HepG2 (cell line): Measurements from ENCODE around the gene SNCAIP. TPM values are rescaled to one million over a fixed set of nuclear protein-coding genes. Genes with fewer than 3 reads are reported as not detected.

Source experiments
- ATAC-seq: fragments of 200-7000 bp; cut with Tn5 transposase; 3 replicates; pipeline ENCODE4 v1.9.1; 2020; ENCODE audit warnings: mild to moderate bottlenecking, moderate library complexity
- BruUV-seq: library from RNA; stranded (reverse); fragments of 400-500 nt; replicated peaks from 2 replicates; lab custom pipeline; 2021; lab: Mats Ljungman, UMichigan
- CTCF ChIA-PET: fragments of 300-600 bp; formaldehyde crosslinking; extraction: SDS; loops from one replicate; lab custom pipeline; 2021; ENCODE audit warnings: low total read pairs, inconsistent platforms, low intra/inter-chr PET ratio; lab: Yijun Ruan, JAX
- POLR2A ChIA-PET: fragments of 350-600 bp; sonication (Branson Sonifier 250); formaldehyde crosslinking; loops from one replicate; lab custom pipeline; 2020; ENCODE audit warnings: antibody characterized with exemption, inconsistent platforms; lab: Yijun Ruan, JAX
- DNase-seq: peaks from one replicate; pipeline ENCODE4 v3.0.0-alpha.2; 2015; ENCODE audit warnings: low spot score
- FAIRE-seq: peaks from 3 replicates; lab custom pipeline; 2011; peaks lifted over from hg19 to GRCh38; lab: Jason Lieb, UNC
- H2AFZ ChIP-seq: one replicate; pipeline ENCODE4 v1.6.1; 2011; ENCODE audit warnings: low read length, inconsistent platforms
- H3K27ac ChIP-seq: fragments of 300-600 bp; 3 replicates; pipeline ENCODE4 v1.8.0; 2011; ENCODE audit warnings: mixed run types, mild to moderate bottlenecking, mixed read lengths, low read length, inconsistent platforms; ENCODE audit not compliant: insufficient read depth; ENCODE audit errors: extremely low read length
- H3K27me3 ChIP-seq, 2 experiments: fragments of 200-600 bp in 1 of 2; 2 replicates in 1 of 2; 3 replicates in 1 of 2; pipeline versions ENCODE4 v1.6.0 to v1.8.0; 2011; ENCODE audit warnings: low read length in 2 of 2, mild to moderate bottlenecking in 2 of 2, moderate library complexity in 2 of 2, inconsistent platforms in 1 of 2; ENCODE audit not compliant: insufficient read depth in 2 of 2, control insufficient read depth in 1 of 2
- H3K36me3 ChIP-seq, 2 experiments: fragments of 200-600 bp in 1 of 2; replicated peaks in 1 of 2; 2 replicates in 1 of 2; 3 replicates in 1 of 2; pipeline versions ENCODE4 v1.5.1 to v1.8.0; 2011; ENCODE audit warnings: low read length in 2 of 2, inconsistent platforms in 1 of 2; ENCODE audit not compliant: insufficient read depth in 2 of 2, control insufficient read depth in 1 of 2
- H3K4me1 ChIP-seq: 2 replicates; pipeline ENCODE4 v1.5.1; 2012; ENCODE audit warnings: low read length, inconsistent platforms; ENCODE audit not compliant: insufficient read depth
- H3K4me2 ChIP-seq: 2 replicates; pipeline ENCODE4 v1.6.0; 2011; ENCODE audit warnings: low read depth, low read length, inconsistent platforms
- H3K4me3 ChIP-seq, 3 experiments: fragments of 200-600 bp in 1 of 3; sonication (generic), shearing (Covaris generic) in 1 of 3; replicated peaks in 1 of 3; 2 replicates each; pipeline ENCODE4 v1.5.1; 2011 to 2016; ENCODE audit warnings: low read length in 3 of 3, inconsistent platforms in 2 of 3, low read depth in 2 of 3, mild to moderate bottlenecking in 2 of 3, control low read depth in 1 of 3, mixed read lengths in 1 of 3; ENCODE audit not compliant: insufficient read depth in 1 of 3
- H3K79me2 ChIP-seq: one replicate; pipeline ENCODE4 v1.6.1; 2011; ENCODE audit warnings: low read length, inconsistent platforms; ENCODE audit not compliant: insufficient read depth
- H3K9ac ChIP-seq: 2 replicates; pipeline ENCODE4 v1.6.0; 2011; ENCODE audit warnings: mild to moderate bottlenecking, low read depth, low read length, inconsistent platforms; ENCODE audit not compliant: insufficient read depth
- H3K9me3 ChIP-seq: 2 replicates; pipeline ENCODE4 v1.5.1; 2012; ENCODE audit warnings: mild to moderate bottlenecking, low read length
- H4K20me1 ChIP-seq: 2 replicates; pipeline ENCODE4 v1.6.0; 2011; ENCODE audit warnings: inconsistent platforms, mild to moderate bottlenecking, low read length, moderate library complexity; ENCODE audit not compliant: insufficient read depth
- CREBL2 ChIP-seq: sonication (generic); formaldehyde crosslinking; IDR thresholded peaks from 2 replicates; pipeline ENCODE4 v1.8.1; 2023; ENCODE audit warnings: missing genetic modification reagents, mild to moderate bottlenecking, borderline replicate concordance
- DPF2 ChIP-seq: sonication (generic); formaldehyde crosslinking; IDR thresholded peaks from 2 replicates; pipeline ENCODE4 v1.4.0; 2020; ENCODE audit warnings: mild to moderate bottlenecking, low read depth, missing genetic modification reagents, borderline replicate concordance
- LCORL ChIP-seq, 2 experiments: fragments of 450-650 bp in 1 of 2; sonication (generic) in 1 of 2; formaldehyde crosslinking in 1 of 2; IDR thresholded peaks; 2 replicates each; pipeline versions ENCODE4 v1.5.0 to v1.6.1; 2017 to 2020; ENCODE audit warnings: antibody characterized with exemption in 1 of 2, missing genetic modification reagents in 1 of 2
- NR2C2 ChIP-seq: sonication (generic); formaldehyde crosslinking; IDR thresholded peaks from 2 replicates; pipeline ENCODE4 v1.4.0; 2020; ENCODE audit warnings: missing genetic modification reagents, mild to moderate bottlenecking, moderate library complexity, borderline replicate concordance
- REPIN1 ChIP-seq: sonication (generic); formaldehyde crosslinking; IDR thresholded peaks from 2 replicates; pipeline ENCODE4 v1.8.0; 2022; ENCODE audit warnings: missing genetic modification reagents, low read depth, mild to moderate bottlenecking, borderline replicate concordance
- TRIM24 ChIP-seq: sonication (generic); formaldehyde crosslinking; IDR thresholded peaks from 2 replicates; pipeline ENCODE4 v1.8.0; 2022; ENCODE audit warnings: mild to moderate bottlenecking, missing genetic modification reagents
- ZBTB3 ChIP-seq: sonication (generic); formaldehyde crosslinking; IDR thresholded peaks from 2 replicates; pipeline ENCODE4 v1.4.0; 2020; ENCODE audit warnings: low read depth, mild to moderate bottlenecking, moderate library complexity, missing genetic modification reagents, borderline replicate concordance
- ZNF143 ChIP-seq: sonication (generic); formaldehyde crosslinking; IDR thresholded peaks from 2 replicates; pipeline ENCODE4 v1.4.0; 2020; ENCODE audit warnings: missing genetic modification reagents
- WGBS: methylation state at CpG from one replicate; pipeline ENCODE4 v1.1.6; 2017; ENCODE audit warnings: low lambda C conversion rate; 5-methylcytosine and 5-hydroxymethylcytosine counted together
- in situ Hi-C: cut with HindIII; loops from 2 replicates; pipeline ENCODE4 v1.10.0; 2017; ENCODE audit warnings: low pct_unique_long_range_greater_than_20kb; ENCODE audit not compliant: extremely low pct_ligation_motif_present
- intact Hi-C: fragments of 100-400 bp; cut with micrococcal nuclease; formaldehyde crosslinking; loops from one replicate; pipeline ENCODE4 v1.10.0; 2022; ENCODE audit not compliant: unreplicated experiment
- polyA plus RNA-seq, 8 experiments: library from polyadenylated mRNA; depleted of rRNA in 3 of 8; stranded (reverse) in 7 of 8; unstranded in 1 of 8; fragments of >200 nt; fragmentation: Illumina TruSeq in 4 of 8; extraction: Trizol in 4 of 8; gene quantifications; 2 replicates each; pipeline versions ENCODE4 v1.2.1 to v1.2.3, GENCODE V29; 2011 to 2016; ENCODE audit warnings: low read depth in 4 of 8, missing spikeins in 1 of 8, mixed read lengths in 1 of 8; ENCODE audit not compliant: insufficient read depth in 1 of 8
- total RNA-seq, 5 experiments: library from RNA; depleted of rRNA; stranded (reverse); fragments of >200 nt; fragmentation: Illumina TruSeq; extraction: Trizol; gene quantifications; 2 replicates each; pipeline ENCODE4 v1.2.3, GENCODE V29; 2016; ENCODE audit warnings: low read depth in 1 of 5
- TF ChIP-seq, protein P1 (sequence below): sonication (generic); formaldehyde crosslinking; IDR thresholded peaks from 2 replicates; pipeline ENCODE4 v1.4.0; 2020; ENCODE audit warnings: missing genetic modification reagents

Gene SNCAIP
- total and polyA plus RNA-seq, 2 of the 13 experiments (the other 11 are each of a cell fraction or from before 2014, with no cell fraction given) = not detected

DNA sequence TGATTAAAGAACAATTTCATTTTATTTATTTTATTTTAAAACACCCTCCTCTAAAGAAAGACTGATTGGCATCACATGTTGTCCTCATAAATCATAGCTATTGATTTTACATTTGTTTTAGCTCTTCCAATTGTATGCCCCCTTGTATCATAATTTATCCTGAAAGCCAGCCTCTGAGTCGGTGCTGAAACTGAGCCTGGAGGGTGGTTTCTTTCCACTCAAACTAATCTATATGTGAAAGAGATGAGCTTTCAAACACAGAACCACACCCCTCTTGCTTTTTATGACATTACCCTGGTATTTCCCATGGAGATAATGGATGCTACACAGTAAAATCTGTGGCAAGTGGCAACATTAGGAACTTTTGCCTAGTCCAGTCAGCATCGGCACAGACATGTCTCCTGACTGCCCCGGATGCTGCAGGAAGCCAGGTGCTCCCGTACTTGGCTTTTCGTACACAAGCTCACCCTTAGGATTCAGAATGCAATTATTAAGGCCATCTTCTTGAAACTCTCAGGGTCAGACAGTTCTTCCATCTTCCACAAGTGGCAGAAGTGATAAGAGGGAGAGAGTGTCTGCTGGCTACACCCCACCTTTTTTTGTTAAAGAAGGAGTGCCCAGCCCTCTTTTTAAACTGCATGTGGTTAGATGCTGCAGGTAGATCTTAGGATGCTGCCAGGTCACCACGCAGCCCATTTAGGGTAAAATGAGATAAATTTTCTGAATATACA lies 91.1 kb downstream of the SNCAIP start:
- H3K36me3 ChIP-seq = no peaks in the 10 kb centered on the region
- H3K79me2 ChIP-seq = no peaks in the 10 kb centered on the region
- no peak overlapping the region for H3K9ac ChIP-seq
- in situ Hi-C loops = no loop called here
- no peak overlapping the region for H3K4me3 ChIP-seq
- TF ChIP-seq DPF2 (CRISPR knock-in tag) (no peak), TRIM24 (CRISPR knock-in tag) (no peak), NR2C2 (CRISPR knock-in tag) (no peak), REPIN1 (no peak), CREBL2 (CRISPR knock-in tag) (no peak), LCORL (IDR thresholded peaks at IDR 0.05) (no peak), LCORL (CRISPR knock-in tag; IDR thresholded peaks at IDR 0.05) (no peak), ZNF143 (CRISPR knock-in tag) (no peak), ZBTB3 (no peak)
- TF ChIP-seq, protein P1, sequence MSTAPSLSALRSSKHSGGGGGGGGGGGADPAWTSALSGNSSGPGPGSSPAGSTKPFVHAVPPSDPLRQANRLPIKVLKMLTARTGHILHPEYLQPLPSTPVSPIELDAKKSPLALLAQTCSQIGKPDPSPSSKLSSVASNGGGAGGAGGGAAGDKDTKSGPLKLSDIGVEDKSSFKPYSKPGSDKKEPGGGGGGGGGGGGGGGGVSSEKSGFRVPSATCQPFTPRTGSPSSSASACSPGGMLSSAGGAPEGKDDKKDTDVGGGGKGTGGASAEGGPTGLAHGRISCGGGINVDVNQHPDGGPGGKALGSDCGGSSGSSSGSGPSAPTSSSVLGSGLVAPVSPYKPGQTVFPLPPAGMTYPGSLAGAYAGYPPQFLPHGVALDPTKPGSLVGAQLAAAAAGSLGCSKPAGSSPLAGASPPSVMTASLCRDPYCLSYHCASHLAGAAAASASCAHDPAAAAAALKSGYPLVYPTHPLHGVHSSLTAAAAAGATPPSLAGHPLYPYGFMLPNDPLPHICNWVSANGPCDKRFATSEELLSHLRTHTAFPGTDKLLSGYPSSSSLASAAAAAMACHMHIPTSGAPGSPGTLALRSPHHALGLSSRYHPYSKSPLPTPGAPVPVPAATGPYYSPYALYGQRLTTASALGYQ (CRISPR knock-in tag) = no peak
- TF ChIP-seq, all 625 proteins: peak for 0
- Histone ChIP-seq H3K4me1 (no peaks in the 10 kb centered on the region), H2AFZ (no peak overlapping the region), H3K9me3 (no peaks in the 10 kb centered on the region), H4K20me1 (no peaks in the 10 kb centered on the region), H3K27me3 (no peaks in the 10 kb centered on the region; a peak in 2 of 5 replicates), H3K4me2 (no peak overlapping the region), H3K27ac (no peak overlapping the region)
- ChIA-PET POLR2A (no interaction called here), CTCF (no interaction called here)
- FAIRE-seq = no peak
- BruUV-seq = no TSS peak
- 43% methylated on average over 6 of the region's 6 CpGs for WGBS
- no peak for DNase-seq
- intact Hi-C loops = no loop called here
- no peak for ATAC-seq
